Central memory CD4-positive, alpha-beta T cell (primary cell): ENCODE data around the gene GATA2.

Experiments used
- DNase-seq: peaks from one replicate; pipeline ENCODE4 v3.0.0; 2022

Gene GATA2

GRCh38 chr3:128501431-128501830 is 8.4 kb upstream of the GATA2 start:
- DNase-seq, result no peak

GRCh38 chr3:128500556-128500955 is 7.6 kb upstream of the GATA2 start:
- no peak for DNase-seq

- DNase-seq, result no peak
Measured at GRCh38 chr3:128499724-128500275, 6.8 kb upstream of the GATA2 start.

- no peak for DNase-seq
Measured at GRCh38 chr3:128498901-128499530, 6.0 kb upstream of the GATA2 start.

- DNase-seq, result no peak
Measured at GRCh38 chr3:128498127-128498626, 5.2 kb upstream of the GATA2 start.

- DNase-seq, result peak; percentile 54
Measured at GRCh38 chr3:128497305-128498126, 4.5 kb upstream of the GATA2 start.

- no peak for DNase-seq
Measured at GRCh38 chr3:128496602-128497304, 3.8 kb upstream of the GATA2 start.

GRCh38 chr3:128496019-128496601 is 3.1 kb upstream of the GATA2 start:
- DNase-seq, result no peak

GRCh38 chr3:128495435-128495970 is 2.5 kb upstream of the GATA2 start:
- no peak for DNase-seq

- no peak for DNase-seq
Measured at GRCh38 chr3:128494367-128494650, 1.3 kb upstream of the GATA2 start.

- no peak for DNase-seq
Measured at GRCh38 chr3:128493570-128494366, 767 bp upstream of the GATA2 start.

GRCh38 chr3:128491941-128492670 is 895 bp downstream of the GATA2 start:
- DNase-seq, result no peak

GRCh38 chr3:128491691-128491940 is 1.4 kb downstream of the GATA2 start:
- DNase-seq, result no peak

GRCh38 chr3:128490915-128491690 is 1.9 kb downstream of the GATA2 start:
- DNase-seq, result no peak

GRCh38 chr3:128490650-128490914 is 2.4 kb downstream of the GATA2 start:
- DNase-seq, result no peak

GRCh38 chr3:128489927-128490649 is 2.9 kb downstream of the GATA2 start:
- no peak for DNase-seq

GRCh38 chr3:128489674-128489926 is 3.4 kb downstream of the GATA2 start:
- no peak for DNase-seq

GRCh38 chr3:128488991-128489673 is 3.9 kb downstream of the GATA2 start:
- DNase-seq, result no peak

- DNase-seq, result no peak
Measured at GRCh38 chr3:128488636-128488990, 4.4 kb downstream of the GATA2 start.
